ENCODE measurements around the gene PTN.

The PTN gene

GRCh38 chr7:137245890-137246289 lies 97.6 kb downstream of the PTN start:
- no peak overlapping the region for H3K9ac ChIP-seq (ENCODE audit: low read depth, low read length, poor library complexity, severe bottlenecking)
- TF ChIP-seq EZH2phosphoT487 (IDR thresholded peaks at IDR 0.05; ENCODE audit: borderline replicate concordance) (no peak), CTCF (conservative IDR thresholded peaks at IDR 0.05; ENCODE audit: low read length) (no peak)
- no peak overlapping the region for H2AFZ ChIP-seq (ENCODE audit: low read length)
- H3F3A ChIP-seq (ENCODE audit: low read depth) = no peaks in the 10 kb centered on the region
- H3K9me2 ChIP-seq (replicated peaks; ENCODE audit: low read depth, low read length) = no peaks in the 10 kb centered on the region
- H3K4me2 ChIP-seq (ENCODE audit: low read depth, low read length, poor library complexity, severe bottlenecking) = no peak overlapping the region
- H3K79me2 ChIP-seq (ENCODE audit: insufficient read depth, low read length) = no peaks in the 10 kb centered on the region
- H3K4me3 ChIP-seq (ENCODE audit: low read length, poor library complexity, severe bottlenecking) = no peak overlapping the region
- no peaks in the 10 kb centered on the region for H3K27me3 ChIP-seq (ENCODE audit: insufficient read depth, low read length, poor library complexity, severe bottlenecking)
- H3K36me3 ChIP-seq (ENCODE audit: insufficient read depth, low read length) = no peaks in the 10 kb centered on the region
- no peaks in the 10 kb centered on the region for H3K9me3 ChIP-seq (ENCODE audit: insufficient read depth, low read depth, low read length)
- no peaks in the 10 kb centered on the region for H4K20me1 ChIP-seq (ENCODE audit: insufficient read depth, low read length, poor library complexity, severe bottlenecking)
- H3K4me1 ChIP-seq (ENCODE audit: insufficient read depth, low read length, poor library complexity, severe bottlenecking) = no peaks in the 10 kb centered on the region

- Histone ChIP-seq H2AFZ (ENCODE audit: low read length) (no peak overlapping the region), H3K4me3 (ENCODE audit: low read length, poor library complexity, severe bottlenecking) (no peak overlapping the region), H3K79me2 (ENCODE audit: insufficient read depth, low read length) (no peaks in the 10 kb centered on the region), H3K4me2 (ENCODE audit: low read depth, low read length, poor library complexity, severe bottlenecking) (no peak overlapping the region), H3F3A (ENCODE audit: low read depth) (no peaks in the 10 kb centered on the region), H4K20me1 (ENCODE audit: insufficient read depth, low read length, poor library complexity, severe bottlenecking) (no peaks in the 10 kb centered on the region), H3K9me2 (replicated peaks; ENCODE audit: low read depth, low read length) (no peaks in the 10 kb centered on the region), H3K9ac (ENCODE audit: low read depth, low read length, poor library complexity, severe bottlenecking) (no peak overlapping the region), H3K36me3 (ENCODE audit: insufficient read depth, low read length) (no peaks in the 10 kb centered on the region), H3K9me3 (ENCODE audit: insufficient read depth, low read depth, low read length) (no peaks in the 10 kb centered on the region), H3K27me3 (ENCODE audit: insufficient read depth, low read length, poor library complexity, severe bottlenecking) (no peaks in the 10 kb centered on the region), H3K4me1 (ENCODE audit: insufficient read depth, low read length, poor library complexity, severe bottlenecking) (no peaks in the 10 kb centered on the region)
- no peak for TF ChIP-seq CTCF (conservative IDR thresholded peaks at IDR 0.05; ENCODE audit: low read length)
- no peak for TF ChIP-seq EZH2phosphoT487 (IDR thresholded peaks at IDR 0.05; ENCODE audit: borderline replicate concordance)
These were observed 98.3 kb downstream of the PTN start for GRCh38 chr7:137245186-137245585.

GRCh38 chr7:137243741-137244140 lies 99.8 kb downstream of the PTN start:
- Histone ChIP-seq H3K36me3 (ENCODE audit: insufficient read depth, low read length) (no peaks in the 10 kb centered on the region), H3K79me2 (ENCODE audit: insufficient read depth, low read length) (no peaks in the 10 kb centered on the region), H2AFZ (ENCODE audit: low read length) (no peak overlapping the region), H3K9me2 (replicated peaks; ENCODE audit: low read depth, low read length) (no peaks in the 10 kb centered on the region), H3K9ac (ENCODE audit: low read depth, low read length, poor library complexity, severe bottlenecking) (no peak overlapping the region), H3K4me1 (ENCODE audit: insufficient read depth, low read length, poor library complexity, severe bottlenecking) (no peaks in the 10 kb centered on the region), H4K20me1 (ENCODE audit: insufficient read depth, low read length, poor library complexity, severe bottlenecking) (no peaks in the 10 kb centered on the region), H3K4me3 (ENCODE audit: low read length, poor library complexity, severe bottlenecking) (no peak overlapping the region), H3K27me3 (ENCODE audit: insufficient read depth, low read length, poor library complexity, severe bottlenecking) (no peaks in the 10 kb centered on the region), H3K9me3 (ENCODE audit: insufficient read depth, low read depth, low read length) (no peaks in the 10 kb centered on the region), H3K4me2 (ENCODE audit: low read depth, low read length, poor library complexity, severe bottlenecking) (no peak overlapping the region), H3F3A (ENCODE audit: low read depth) (no peaks in the 10 kb centered on the region)
- TF ChIP-seq CTCF (conservative IDR thresholded peaks at IDR 0.05; ENCODE audit: low read length) (no peak), EZH2phosphoT487 (IDR thresholded peaks at IDR 0.05; ENCODE audit: borderline replicate concordance) (no peak)
